Ishikawa (cell line): Measurements from ENCODE around the gene NR1D2.

Experiments used
- CEBPB ChIP-seq: IDR thresholded peaks from 2 replicates; pipeline ENCODE4 v1.6.1; 2012
- CREB1 ChIP-seq: IDR thresholded peaks from 2 replicates; pipeline ENCODE4 v1.6.1; 2012; ENCODE audit warnings: low read depth
- EGR1 ChIP-seq: IDR thresholded peaks from 2 replicates; pipeline ENCODE4 v1.6.1; 2012
- EP300 ChIP-seq: IDR thresholded peaks from 2 replicates; pipeline ENCODE4 v1.6.1; 2012; ENCODE audit warnings: borderline replicate concordance
- FOXM1 ChIP-seq: IDR thresholded peaks from 2 replicates; pipeline ENCODE4 v1.6.1; 2012; ENCODE audit warnings: low read depth, borderline replicate concordance
- NFIC ChIP-seq: IDR thresholded peaks from 2 replicates; pipeline ENCODE4 v1.6.1; 2012
- RAD21 ChIP-seq: IDR thresholded peaks from 2 replicates; pipeline ENCODE4 v1.6.1; 2012; ENCODE audit warnings: low read depth
- REST ChIP-seq: IDR thresholded peaks from 2 replicates; pipeline ENCODE4 v1.6.1; 2012; ENCODE audit warnings: low read depth, mild to moderate bottlenecking
- TAF1 ChIP-seq: IDR thresholded peaks from 2 replicates; pipeline ENCODE4 v1.6.1; 2012; ENCODE audit warnings: low read depth, mild to moderate bottlenecking
- TCF12 ChIP-seq: IDR thresholded peaks from 2 replicates; pipeline ENCODE4 v1.6.1; 2012; ENCODE audit warnings: low read depth
- TEAD4 ChIP-seq: IDR thresholded peaks from 2 replicates; pipeline ENCODE4 v1.6.1; 2012
- ZBTB7A ChIP-seq: IDR thresholded peaks from 2 replicates; pipeline ENCODE4 v1.6.1; 2012; ENCODE audit warnings: low read depth
- TF ChIP-seq, protein P1 (sequence below): IDR thresholded peaks from 2 replicates; pipeline ENCODE4 v1.6.1; 2012
- TF ChIP-seq, protein P2 (sequence below): IDR thresholded peaks from 2 replicates; pipeline ENCODE4 v1.6.1; 2012

Gene NR1D2

DNA sequence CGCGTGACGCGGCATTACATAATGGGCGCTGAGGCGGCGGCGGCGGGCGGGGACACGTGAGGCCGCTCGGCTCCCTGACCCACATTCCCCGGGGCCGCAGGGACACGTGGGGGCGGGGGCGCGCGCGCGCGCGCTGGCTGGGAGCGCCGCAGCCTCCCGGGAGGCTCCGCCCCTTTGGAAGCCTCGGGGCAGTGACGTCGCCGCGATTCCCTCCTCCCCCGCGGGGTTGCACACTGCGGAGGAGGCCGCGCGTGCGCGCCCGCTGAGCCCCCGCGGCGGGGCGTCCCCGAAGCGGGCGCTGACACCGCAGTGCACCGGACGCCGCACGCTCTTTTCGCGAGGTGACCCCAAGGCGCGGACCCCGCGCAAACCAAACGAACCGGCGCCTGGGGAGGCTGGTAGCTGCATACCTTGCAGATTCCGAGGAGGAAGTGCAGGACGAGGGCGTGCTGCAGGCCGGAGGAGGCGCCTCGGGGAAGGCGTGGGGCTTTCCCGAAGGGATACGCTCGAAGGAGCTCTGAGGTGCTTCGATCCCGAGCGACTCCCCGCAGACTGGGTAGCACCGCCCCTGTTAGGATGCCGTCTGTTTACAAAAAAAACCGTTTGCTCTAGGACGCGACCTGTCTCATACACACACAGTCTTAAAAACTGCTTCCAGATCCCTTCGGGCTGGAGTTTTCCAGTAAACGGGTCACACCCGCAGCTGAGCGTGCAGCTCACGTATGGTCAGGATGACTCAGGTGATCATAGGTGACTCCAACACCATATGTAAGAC is 1.0 kb downstream of the NR1D2 start:
- TF ChIP-seq, protein P1, sequence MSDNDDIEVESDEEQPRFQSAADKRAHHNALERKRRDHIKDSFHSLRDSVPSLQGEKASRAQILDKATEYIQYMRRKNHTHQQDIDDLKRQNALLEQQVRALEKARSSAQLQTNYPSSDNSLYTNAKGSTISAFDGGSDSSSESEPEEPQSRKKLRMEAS, result no peak; the same call in 1 of the 2 replicates
- TF ChIP-seq, protein P2, sequence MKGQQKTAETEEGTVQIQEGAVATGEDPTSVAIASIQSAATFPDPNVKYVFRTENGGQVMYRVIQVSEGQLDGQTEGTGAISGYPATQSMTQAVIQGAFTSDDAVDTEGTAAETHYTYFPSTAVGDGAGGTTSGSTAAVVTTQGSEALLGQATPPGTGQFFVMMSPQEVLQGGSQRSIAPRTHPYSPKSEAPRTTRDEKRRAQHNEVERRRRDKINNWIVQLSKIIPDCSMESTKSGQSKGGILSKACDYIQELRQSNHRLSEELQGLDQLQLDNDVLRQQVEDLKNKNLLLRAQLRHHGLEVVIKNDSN, result peak; percentile 92
- TF ChIP-seq EP300 (0 out of 2 replicates have a peak, but pooled peaks have one; percentile 38), CEBPB (no peak), EGR1 (peak; percentile 92), TEAD4 (peak; percentile 73), TCF12 (peak; percentile 13; the same call in 1 of the 2 replicates), ZBTB7A (0 out of 2 replicates have a peak, but pooled peaks have one; percentile 45), NFIC (0 out of 2 replicates have a peak, but pooled peaks have one; percentile 5)

DNA sequence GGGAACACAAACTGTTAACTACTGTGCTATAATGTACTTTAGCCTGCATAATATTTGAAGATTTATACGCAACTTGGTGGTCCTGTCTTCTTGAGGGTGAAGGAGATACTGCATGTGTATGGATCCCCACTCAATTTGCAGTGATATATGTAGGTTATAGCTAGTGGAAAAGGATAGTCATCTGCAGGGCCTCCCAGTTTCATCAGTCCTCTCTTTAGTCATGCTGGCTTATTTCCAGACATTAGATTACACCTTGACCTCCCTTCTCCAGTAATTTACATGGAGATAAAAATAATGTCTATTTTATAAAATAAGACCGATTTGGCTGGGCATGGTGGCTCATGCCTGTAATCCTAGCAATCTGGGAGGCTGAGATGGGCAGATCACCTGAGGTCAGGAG is 3.7 kb downstream of the NR1D2 start:
- no peak for TF ChIP-seq CREB1
- TF ChIP-seq FOXM1, result no peak

GRCh38 chr3:23949784-23950183 is 4.7 kb downstream of the NR1D2 start:
- TF ChIP-seq RAD21, result no peak
- TF ChIP-seq REST, result no peak
- TF ChIP-seq NFIC, result peak; percentile 29; the same call in 1 of the 2 replicates
- TF ChIP-seq TAF1, result no peak
- TF ChIP-seq CEBPB, result no peak
- TF ChIP-seq EP300, result no peak
- TF ChIP-seq FOXM1, result no peak
- TF ChIP-seq, protein P1, result no peak

GRCh38 chr3:23950293-23950692 is 5.2 kb downstream of the NR1D2 start:
- no peak for TF ChIP-seq REST
- TF ChIP-seq TAF1, result no peak
- no peak for TF ChIP-seq TEAD4
- TF ChIP-seq, protein P2, result no peak
- no peak for TF ChIP-seq CEBPB
- TF ChIP-seq NFIC, result no peak
- no peak for TF ChIP-seq CREB1
- TF ChIP-seq EGR1, result no peak
- no peak for TF ChIP-seq RAD21
- TF ChIP-seq FOXM1, result no peak

DNA sequence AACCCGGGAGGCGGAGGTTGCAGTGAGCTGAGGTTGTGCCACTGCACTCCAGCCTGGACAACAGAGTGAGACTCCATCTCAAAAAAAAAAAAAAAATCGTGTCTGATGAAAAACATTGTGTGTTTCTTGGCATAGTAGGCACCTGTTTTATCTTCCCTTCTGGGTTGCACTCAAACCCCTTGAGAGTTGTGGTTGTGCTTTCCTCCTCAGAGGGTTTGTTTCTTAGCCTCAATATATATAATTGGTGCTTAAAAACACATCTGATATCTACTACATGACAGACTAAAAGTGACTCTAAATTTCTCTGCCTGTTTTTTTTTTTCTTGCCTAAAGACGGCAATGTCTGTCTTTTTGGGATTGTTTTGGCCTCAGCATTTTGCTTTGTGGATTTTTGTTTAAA is 7.6 kb downstream of the NR1D2 start:
- TF ChIP-seq CEBPB (no peak), TEAD4 (no peak), REST (no peak)
